Measurements from ENCODE around the gene CFAP58. TPM values are rescaled to one million over a fixed set of nuclear protein-coding genes. Genes with fewer than 3 reads are reported as not detected.

The CFAP58 gene
- total and polyA plus RNA-seq, 5 donors from 2014 or later: 0.51 TPM; not detected in 4

DNA sequence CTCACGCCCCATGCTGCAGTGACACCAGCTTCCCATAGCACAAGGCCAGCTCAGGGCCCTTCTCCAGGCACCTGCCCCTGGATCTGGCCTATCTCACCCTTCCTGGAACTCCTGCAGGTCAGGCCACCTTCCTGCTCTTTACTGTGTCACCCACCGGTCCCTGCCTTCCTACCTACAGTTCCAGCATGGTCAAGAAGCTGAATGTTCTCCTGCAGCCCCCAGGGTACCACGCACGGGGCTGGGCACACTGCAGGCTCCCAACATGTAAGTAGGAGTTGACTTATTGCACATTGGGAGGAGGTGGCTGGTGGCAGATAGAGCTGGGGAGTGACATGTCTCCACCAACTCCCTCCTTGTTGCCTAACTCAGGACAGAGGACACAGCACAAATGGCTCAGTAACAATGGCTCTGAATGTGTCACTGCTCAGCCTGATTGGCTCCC lies 29.9 kb upstream of the CFAP58 start:
- ATAC-seq (ENCODE audit: low read depth in 2 of 2) (no peak), DNase-seq (no peak)
- peak overlapping the region; percentile 73 for H3K27ac ChIP-seq (ENCODE audit: insufficient read depth, low read length, poor library complexity, severe bottlenecking)
- H3K4me3 Mint-ChIP-seq: peak overlapping the region in 3 of 4 donors; percentile 75 to 88 (median 80)
- peak overlapping the region; percentile 32 for H3K4me3 ChIP-seq (ENCODE audit: low read depth, low read length)
- H3K36me3 ChIP-seq (ENCODE audit: control insufficient read depth, insufficient read depth, low read length): no peaks in the 10 kb centered on the region
- H3K36me3 Mint-ChIP-seq: peaks cover 13% of the 10 kb centered on the region
- no peaks in the 10 kb centered on the region for H3K27me3 ChIP-seq (ENCODE audit: control insufficient read depth, insufficient read depth, low read length)
- peaks cover 2% of the 10 kb centered on the region for H3K27me3 Mint-ChIP-seq
- H3K4me1 ChIP-seq (ENCODE audit: control insufficient read depth, insufficient read depth, low read length, poor library complexity, severe bottlenecking): peaks cover 95% of the 10 kb centered on the region
- H3K9me3 Mint-ChIP-seq: peaks cover 0 to 1% (median 0%) of the 10 kb centered on the region in 7 donors
- H3K4me1 Mint-ChIP-seq: peaks cover 21 to 100% (median 82%) of the 10 kb centered on the region in 4 donors
- H3K9me3 ChIP-seq (ENCODE audit: control insufficient read depth in 2 of 2, low read length in 2 of 2): no peaks in the 10 kb centered on the region
- peak overlapping the region; percentile 88 to 98 (median 97) for H3K27ac Mint-ChIP-seq

GRCh38 chr10:104324221-104324686 lies 29.4 kb upstream of the CFAP58 start:
- H3K9me3 Mint-ChIP-seq: peaks cover 0 to 3% (median 0%) of the 10 kb centered on the region in 7 donors
- H3K36me3 Mint-ChIP-seq: peaks cover 13% of the 10 kb centered on the region
- peaks cover 7% of the 10 kb centered on the region for H3K27me3 Mint-ChIP-seq
- no peaks in the 10 kb centered on the region for H3K9me3 ChIP-seq (ENCODE audit: control insufficient read depth in 2 of 2, low read length in 2 of 2)
- no peak for DNase-seq
- peak overlapping the region; percentile 44 to 88 (median 78) for H3K4me3 Mint-ChIP-seq
- H3K27ac ChIP-seq (ENCODE audit: insufficient read depth, low read length, poor library complexity, severe bottlenecking): peak overlapping the region; percentile 73
- no peaks in the 10 kb centered on the region for H3K27me3 ChIP-seq (ENCODE audit: control insufficient read depth, insufficient read depth, low read length)
- peaks cover 25 to 100% (median 84%) of the 10 kb centered on the region in 4 donors for H3K4me1 Mint-ChIP-seq
- H3K4me3 ChIP-seq (ENCODE audit: low read depth, low read length): peak overlapping the region; percentile 32
- no peak for ATAC-seq (ENCODE audit: low read depth in 2 of 2)
- H3K4me1 ChIP-seq (ENCODE audit: control insufficient read depth, insufficient read depth, low read length, poor library complexity, severe bottlenecking): peaks cover 99% of the 10 kb centered on the region
- peak overlapping the region; percentile 88 to 98 (median 97) for H3K27ac Mint-ChIP-seq
- no peaks in the 10 kb centered on the region for H3K36me3 ChIP-seq (ENCODE audit: control insufficient read depth, insufficient read depth, low read length)

GRCh38 chr10:104324931-104325330 lies 28.7 kb upstream of the CFAP58 start:
- no peak for ATAC-seq (ENCODE audit: low read depth in 2 of 2)
- peaks cover 7% of the 10 kb centered on the region for H3K27me3 Mint-ChIP-seq
- peaks cover 30 to 100% (median 83%) of the 10 kb centered on the region in 4 donors for H3K4me1 Mint-ChIP-seq
- peaks cover 13% of the 10 kb centered on the region for H3K36me3 Mint-ChIP-seq
- DNase-seq: no peak
- no peaks in the 10 kb centered on the region for H3K36me3 ChIP-seq (ENCODE audit: control insufficient read depth, insufficient read depth, low read length)
- H3K27me3 ChIP-seq (ENCODE audit: control insufficient read depth, insufficient read depth, low read length): no peaks in the 10 kb centered on the region
- peak overlapping the region; percentile 88 to 98 (median 97) for H3K27ac Mint-ChIP-seq
- peak overlapping the region in 3 of 4 donors; percentile 75 to 88 (median 80) for H3K4me3 Mint-ChIP-seq
- H3K4me3 ChIP-seq (ENCODE audit: low read depth, low read length): no peak overlapping the region
- peaks cover 0 to 3% (median 0%) of the 10 kb centered on the region in 7 donors for H3K9me3 Mint-ChIP-seq
- no peak overlapping the region for H3K27ac ChIP-seq (ENCODE audit: insufficient read depth, low read length, poor library complexity, severe bottlenecking)
- H3K9me3 ChIP-seq (ENCODE audit: control insufficient read depth in 2 of 2, low read length in 2 of 2): no peaks in the 10 kb centered on the region
- peaks cover 99% of the 10 kb centered on the region for H3K4me1 ChIP-seq (ENCODE audit: control insufficient read depth, insufficient read depth, low read length, poor library complexity, severe bottlenecking)

- peak overlapping the region; percentile 35 for H3K4me3 ChIP-seq (ENCODE audit: low read depth, low read length)
- Mint-ChIP-seq H3K4me1 (peaks cover 30 to 100% (median 83%) of the 10 kb centered on the region in 4 donors), H3K27ac (peak overlapping the region; percentile 94 to 98 (median 97)), H3K9me3 (peaks cover 0 to 3% (median 0%) of the 10 kb centered on the region in 7 donors), H3K4me3 (peak overlapping the region; percentile 78 to 91 (median 88)), H3K27me3 (peaks cover 7% of the 10 kb centered on the region), H3K36me3 (peaks cover 9% of the 10 kb centered on the region)
- H3K36me3 ChIP-seq (ENCODE audit: control insufficient read depth, insufficient read depth, low read length): no peaks in the 10 kb centered on the region
- H3K27ac ChIP-seq (ENCODE audit: insufficient read depth, low read length, poor library complexity, severe bottlenecking): peak overlapping the region; percentile 36
- peaks cover 100% of the 10 kb centered on the region for H3K4me1 ChIP-seq (ENCODE audit: control insufficient read depth, insufficient read depth, low read length, poor library complexity, severe bottlenecking)
- no peaks in the 10 kb centered on the region for H3K27me3 ChIP-seq (ENCODE audit: control insufficient read depth, insufficient read depth, low read length)
- DNase-seq (no peak), ATAC-seq (ENCODE audit: low read depth in 2 of 2) (no peak)
- no peaks in the 10 kb centered on the region for H3K9me3 ChIP-seq (ENCODE audit: control insufficient read depth in 2 of 2, low read length in 2 of 2)
Measured at GRCh38 chr10:104325436-104326435, 27.9 kb upstream of the CFAP58 start.

GRCh38 chr10:104326991-104327610 lies 26.5 kb upstream of the CFAP58 start:
- H3K4me3 Mint-ChIP-seq: peak overlapping the region; percentile 78 to 91 (median 86)
- H3K36me3 Mint-ChIP-seq: peaks cover 9% of the 10 kb centered on the region
- peak overlapping the region; percentile 94 to 96 (median 96) for H3K27ac Mint-ChIP-seq
- no peak overlapping the region for H3K4me3 ChIP-seq (ENCODE audit: low read depth, low read length)
- H3K36me3 ChIP-seq (ENCODE audit: control insufficient read depth, insufficient read depth, low read length): no peaks in the 10 kb centered on the region
- no peaks in the 10 kb centered on the region for H3K27me3 ChIP-seq (ENCODE audit: control insufficient read depth, insufficient read depth, low read length)
- peaks cover 7% of the 10 kb centered on the region for H3K27me3 Mint-ChIP-seq
- H3K9me3 ChIP-seq (ENCODE audit: control insufficient read depth in 2 of 2, low read length in 2 of 2): no peaks in the 10 kb centered on the region
- H3K9me3 Mint-ChIP-seq: peaks cover 0 to 3% (median 0%) of the 10 kb centered on the region in 7 donors
- DNase-seq (no peak), ATAC-seq (ENCODE audit: low read depth in 2 of 2) (no peak)
- peaks cover 34 to 100% (median 85%) of the 10 kb centered on the region in 4 donors for H3K4me1 Mint-ChIP-seq
- peak overlapping the region; percentile 25 for H3K27ac ChIP-seq (ENCODE audit: insufficient read depth, low read length, poor library complexity, severe bottlenecking)
- H3K4me1 ChIP-seq (ENCODE audit: control insufficient read depth, insufficient read depth, low read length, poor library complexity, severe bottlenecking): peaks cover 99% of the 10 kb centered on the region

DNA sequence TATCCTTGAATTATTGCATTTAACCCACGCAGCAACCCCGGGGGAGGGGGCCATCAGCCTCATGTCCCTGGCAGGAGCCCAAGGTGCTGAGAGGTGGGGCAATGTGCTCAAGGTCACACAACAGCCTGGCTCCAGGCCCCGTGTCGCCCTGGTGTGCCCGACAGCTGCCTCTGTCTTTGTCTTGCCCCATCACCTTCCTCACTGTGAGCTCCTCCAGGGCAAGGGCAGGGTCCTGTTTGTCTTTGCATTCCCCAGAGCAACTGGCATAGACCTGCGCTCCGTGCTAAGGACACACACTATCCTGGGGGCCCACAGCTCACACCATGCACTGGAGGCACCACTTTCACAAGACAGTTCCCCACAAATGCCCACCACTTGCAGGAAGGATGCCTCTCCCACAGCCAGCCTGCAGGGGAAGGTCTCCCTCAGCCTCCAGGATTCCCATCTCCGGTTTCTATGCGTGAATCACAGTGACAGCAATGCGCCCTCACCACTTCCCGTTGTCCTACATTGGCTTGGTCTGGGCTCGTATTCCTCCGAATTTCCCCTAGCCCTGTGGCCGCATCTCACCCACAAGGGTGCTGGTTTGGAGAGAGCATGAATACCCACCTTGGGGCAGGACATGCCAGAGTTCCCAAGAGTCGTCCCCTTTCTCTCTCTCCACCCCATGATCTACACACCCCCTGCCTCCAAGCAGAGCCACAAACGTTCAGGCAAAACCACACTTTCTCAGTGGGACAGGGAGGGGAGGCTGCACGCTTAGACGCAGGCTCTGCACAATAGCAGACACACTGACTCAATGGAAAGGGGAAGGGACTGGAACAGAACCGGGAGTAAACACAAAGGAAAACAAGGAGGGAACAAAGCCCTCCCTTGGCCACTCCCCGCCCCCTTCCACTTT lies 25.6 kb upstream of the CFAP58 start:
- H3K4me1 ChIP-seq (ENCODE audit: control insufficient read depth, insufficient read depth, low read length, poor library complexity, severe bottlenecking): peaks cover 94% of the 10 kb centered on the region
- H3K4me3 Mint-ChIP-seq: peak overlapping the region; percentile 78 to 91 (median 88)
- H3K27me3 ChIP-seq (ENCODE audit: control insufficient read depth, insufficient read depth, low read length): no peaks in the 10 kb centered on the region
- H3K36me3 ChIP-seq (ENCODE audit: control insufficient read depth, insufficient read depth, low read length): peaks cover 6% of the 10 kb centered on the region
- H3K4me1 Mint-ChIP-seq: peaks cover 25 to 100% (median 84%) of the 10 kb centered on the region in 4 donors
- H3K27ac Mint-ChIP-seq: peak overlapping the region; percentile 94 to 96 (median 96)
- H3K36me3 Mint-ChIP-seq: peaks cover 13% of the 10 kb centered on the region
- no peak for ATAC-seq (ENCODE audit: low read depth in 2 of 2)
- peaks cover 7% of the 10 kb centered on the region for H3K27me3 Mint-ChIP-seq
- H3K9me3 Mint-ChIP-seq: peaks cover 0 to 3% (median 0%) of the 10 kb centered on the region in 7 donors
- H3K9me3 ChIP-seq (ENCODE audit: control insufficient read depth in 2 of 2, low read length in 2 of 2): no peaks in the 10 kb centered on the region
- H3K27ac ChIP-seq (ENCODE audit: insufficient read depth, low read length, poor library complexity, severe bottlenecking): peak overlapping the region; percentile 83
- H3K4me3 ChIP-seq (ENCODE audit: low read depth, low read length): peak overlapping the region; percentile 77
- no peak for DNase-seq

DNA sequence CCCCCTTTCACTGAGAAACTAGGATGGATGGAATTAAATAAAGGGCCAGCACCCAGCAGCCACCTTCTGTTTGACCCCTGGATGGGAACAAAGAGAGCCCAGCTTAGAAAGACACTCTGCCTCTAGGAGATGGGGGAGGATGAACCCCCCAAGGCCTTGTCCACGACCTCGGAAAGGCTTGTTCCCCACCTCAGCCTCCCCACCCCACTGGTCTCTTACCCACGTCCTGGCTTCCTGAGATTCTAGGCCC lies 25.1 kb upstream of the CFAP58 start:
- H3K27me3 ChIP-seq (ENCODE audit: control insufficient read depth, insufficient read depth, low read length): no peaks in the 10 kb centered on the region
- peaks cover 94% of the 10 kb centered on the region for H3K4me1 ChIP-seq (ENCODE audit: control insufficient read depth, insufficient read depth, low read length, poor library complexity, severe bottlenecking)
- peak overlapping the region; percentile 83 for H3K27ac ChIP-seq (ENCODE audit: insufficient read depth, low read length, poor library complexity, severe bottlenecking)
- ATAC-seq (ENCODE audit: low read depth in 2 of 2): no peak
- Mint-ChIP-seq H3K4me1 (peaks cover 24 to 100% (median 83%) of the 10 kb centered on the region in 4 donors), H3K36me3 (peaks cover 18% of the 10 kb centered on the region), H3K4me3 (peak overlapping the region; percentile 78 to 91 (median 88)), H3K27ac (peak overlapping the region; percentile 95 to 96 (median 96)), H3K9me3 (peaks cover 0 to 3% (median 0%) of the 10 kb centered on the region in 7 donors), H3K27me3 (peaks cover 7% of the 10 kb centered on the region)
- peak overlapping the region; percentile 77 for H3K4me3 ChIP-seq (ENCODE audit: low read depth, low read length)
- no peak for DNase-seq
- H3K36me3 ChIP-seq (ENCODE audit: control insufficient read depth, insufficient read depth, low read length): peaks cover 6% of the 10 kb centered on the region
- no peaks in the 10 kb centered on the region for H3K9me3 ChIP-seq (ENCODE audit: control insufficient read depth in 2 of 2, low read length in 2 of 2)

Data from CD4-positive, CD25-positive, alpha-beta regulatory T cell (primary cell).